GM19043 (cell line): Measurements from ENCODE around the gene AOAH.

Experiments
- ATAC-seq: cut with Tn5 transposase; IDR thresholded peaks from one replicate; pipeline ENCODE4 v1.9.1; 2021; ENCODE audit warnings: low read depth; ENCODE audit not compliant: unreplicated experiment

The AOAH gene

GRCh38 chr7:36638140-36638539 lies 86.2 kb downstream of the AOAH start:
- no peak for ATAC-seq

- no peak for ATAC-seq
Measured at GRCh38 chr7:36637417-36637816, 86.9 kb downstream of the AOAH start.

- ATAC-seq: no peak
Measured at GRCh38 chr7:36636126-36636525, 88.2 kb downstream of the AOAH start.

- ATAC-seq: no peak
Measured at GRCh38 chr7:36635091-36635490, 89.2 kb downstream of the AOAH start.

- no peak for ATAC-seq
Measured at GRCh38 chr7:36633377-36633776, 90.9 kb downstream of the AOAH start.

GRCh38 chr7:36630112-36630650 lies 94.1 kb downstream of the AOAH start:
- no peak for ATAC-seq

GRCh38 chr7:36629351-36629750 lies 94.9 kb downstream of the AOAH start:
- ATAC-seq: no peak

GRCh38 chr7:36627836-36628235 lies 96.5 kb downstream of the AOAH start:
- ATAC-seq: no peak

- ATAC-seq: no peak
Measured at GRCh38 chr7:36626111-36626510, 98.2 kb downstream of the AOAH start.

GRCh38 chr7:36625247-36625646 lies 99.0 kb downstream of the AOAH start:
- no peak for ATAC-seq

GRCh38 chr7:36623247-36623646 lies 101.0 kb downstream of the AOAH start:
- ATAC-seq: no peak

- ATAC-seq: no peak
Measured at GRCh38 chr7:36621396-36621795, 102.9 kb downstream of the AOAH start.

GRCh38 chr7:36620166-36620708 lies 104.1 kb downstream of the AOAH start:
- ATAC-seq: no peak

- no peak for ATAC-seq
Measured at GRCh38 chr7:36617408-36617807, 106.9 kb downstream of the AOAH start.

GRCh38 chr7:36615852-36616540 lies 108.3 kb downstream of the AOAH start:
- no peak for ATAC-seq

GRCh38 chr7:36614959-36615358 lies 109.3 kb downstream of the AOAH start:
- ATAC-seq: no peak

- no peak for ATAC-seq
Measured at GRCh38 chr7:36613031-36613614, 111.2 kb downstream of the AOAH start.

- ATAC-seq: no peak
Measured at GRCh38 chr7:36611703-36612102, 112.6 kb downstream of the AOAH start.

GRCh38 chr7:36607721-36608095 lies 116.6 kb downstream of the AOAH start:
- ATAC-seq: no peak

GRCh38 chr7:36606976-36607720 lies 117.1 kb downstream of the AOAH start:
- no peak for ATAC-seq
